Endothelial cell (in vitro differentiated cells): Measurements from ENCODE around the gene FAM131C. TPM values are rescaled to one million over a fixed set of nuclear protein-coding genes. Genes with fewer than 3 reads are reported as not detected.

Experiments
- DNase-seq: peaks from one replicate; pipeline ENCODE4 v3.0.0; 2021; ENCODE audit warnings: low spot score
- H3K27ac Mint-ChIP-seq: one replicate; pipeline ENCODE4 v1.8.0; 2021; ENCODE audit warnings: mixed read lengths, inconsistent platforms; ENCODE audit not compliant: unreplicated experiment
- H3K27me3 Mint-ChIP-seq: one replicate; pipeline ENCODE4 v1.8.0; 2021; ENCODE audit warnings: mild to moderate bottlenecking, moderate library complexity, mixed read lengths, inconsistent platforms; ENCODE audit not compliant: unreplicated experiment
- H3K36me3 Mint-ChIP-seq: one replicate; pipeline ENCODE4 v1.8.0; 2021; ENCODE audit warnings: mild to moderate bottlenecking, low read depth, mixed read lengths, inconsistent platforms; ENCODE audit not compliant: unreplicated experiment
- H3K4me1 Mint-ChIP-seq: one replicate; pipeline ENCODE4 v1.8.0; 2021; ENCODE audit warnings: mild to moderate bottlenecking, mixed read lengths, inconsistent platforms; ENCODE audit not compliant: unreplicated experiment
- H3K4me3 Mint-ChIP-seq: one replicate; pipeline ENCODE4 v1.8.0; 2021; ENCODE audit warnings: mild to moderate bottlenecking, mixed read lengths, inconsistent platforms; ENCODE audit not compliant: unreplicated experiment
- H3K9me3 Mint-ChIP-seq: one replicate; pipeline ENCODE4 v1.8.0; 2021; ENCODE audit warnings: mixed read lengths, inconsistent platforms; ENCODE audit not compliant: unreplicated experiment
- total RNA-seq: library from RNA; stranded (reverse); fragmentation: NEBNext Ultra II Directional; extraction: Animal tissue kit (Norgen Biotek cat#: 25700); gene quantifications from one replicate; pipeline ENCODE4 v1.2.1, GENCODE V29; 2021; ENCODE audit not compliant: unreplicated experiment
- TF ChIP-seq, protein P1 (sequence below): fragments of 200-600 bp; sonication (generic); IDR thresholded peaks from one replicate; pipeline ENCODE4 v1.5.0; 2021; ENCODE audit warnings: antibody characterized with exemption; ENCODE audit not compliant: unreplicated experiment

FAM131C gene
- total RNA-seq, 1 donor from 2014 or later, result 0.56 TPM

DNA sequence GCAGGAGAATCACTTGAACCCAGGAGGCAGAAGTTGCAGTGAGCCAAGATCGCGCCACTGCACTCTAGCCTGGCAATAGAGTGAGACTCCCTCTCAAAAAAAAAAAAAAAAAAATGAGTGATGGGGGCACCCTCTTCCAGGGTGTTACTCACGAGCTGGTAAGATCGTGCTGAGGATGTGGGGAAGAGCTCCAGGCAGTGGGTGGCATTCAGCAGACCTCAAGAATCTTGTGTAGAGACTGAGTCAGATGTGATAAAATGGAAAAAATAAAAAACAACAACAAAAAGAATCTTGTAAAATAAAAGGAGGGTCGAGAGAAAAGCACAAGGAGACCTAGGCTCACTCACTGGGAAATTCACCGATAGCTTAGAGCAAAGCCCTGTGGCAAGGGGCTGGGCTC lies 43.9 kb upstream of the FAM131C start:
- H3K9me3 Mint-ChIP-seq, result no peaks in the 10 kb centered on the region
- peaks cover 10% of the 10 kb centered on the region for H3K4me1 Mint-ChIP-seq
- TF ChIP-seq, protein P1, sequence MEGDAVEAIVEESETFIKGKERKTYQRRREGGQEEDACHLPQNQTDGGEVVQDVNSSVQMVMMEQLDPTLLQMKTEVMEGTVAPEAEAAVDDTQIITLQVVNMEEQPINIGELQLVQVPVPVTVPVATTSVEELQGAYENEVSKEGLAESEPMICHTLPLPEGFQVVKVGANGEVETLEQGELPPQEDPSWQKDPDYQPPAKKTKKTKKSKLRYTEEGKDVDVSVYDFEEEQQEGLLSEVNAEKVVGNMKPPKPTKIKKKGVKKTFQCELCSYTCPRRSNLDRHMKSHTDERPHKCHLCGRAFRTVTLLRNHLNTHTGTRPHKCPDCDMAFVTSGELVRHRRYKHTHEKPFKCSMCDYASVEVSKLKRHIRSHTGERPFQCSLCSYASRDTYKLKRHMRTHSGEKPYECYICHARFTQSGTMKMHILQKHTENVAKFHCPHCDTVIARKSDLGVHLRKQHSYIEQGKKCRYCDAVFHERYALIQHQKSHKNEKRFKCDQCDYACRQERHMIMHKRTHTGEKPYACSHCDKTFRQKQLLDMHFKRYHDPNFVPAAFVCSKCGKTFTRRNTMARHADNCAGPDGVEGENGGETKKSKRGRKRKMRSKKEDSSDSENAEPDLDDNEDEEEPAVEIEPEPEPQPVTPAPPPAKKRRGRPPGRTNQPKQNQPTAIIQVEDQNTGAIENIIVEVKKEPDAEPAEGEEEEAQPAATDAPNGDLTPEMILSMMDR, result no peak
- peak overlapping the region; percentile 26 for H3K27ac Mint-ChIP-seq
- H3K36me3 Mint-ChIP-seq, result peaks cover 3% of the 10 kb centered on the region
- peaks cover 14% of the 10 kb centered on the region for H3K27me3 Mint-ChIP-seq
- DNase-seq, result no peak
- H3K4me3 Mint-ChIP-seq, result no peak overlapping the region

- Mint-ChIP-seq H3K9me3 (no peaks in the 10 kb centered on the region), H3K27me3 (peaks cover 13% of the 10 kb centered on the region), H3K36me3 (no peaks in the 10 kb centered on the region), H3K27ac (peak overlapping the region; percentile 79), H3K4me3 (peak overlapping the region; percentile 32), H3K4me1 (peaks cover 9% of the 10 kb centered on the region)
- TF ChIP-seq, protein P1, result no peak
- no peak for DNase-seq
These were observed 43.2 kb upstream of the FAM131C start for GRCh38 chr1:16116625-16117024.

DNA sequence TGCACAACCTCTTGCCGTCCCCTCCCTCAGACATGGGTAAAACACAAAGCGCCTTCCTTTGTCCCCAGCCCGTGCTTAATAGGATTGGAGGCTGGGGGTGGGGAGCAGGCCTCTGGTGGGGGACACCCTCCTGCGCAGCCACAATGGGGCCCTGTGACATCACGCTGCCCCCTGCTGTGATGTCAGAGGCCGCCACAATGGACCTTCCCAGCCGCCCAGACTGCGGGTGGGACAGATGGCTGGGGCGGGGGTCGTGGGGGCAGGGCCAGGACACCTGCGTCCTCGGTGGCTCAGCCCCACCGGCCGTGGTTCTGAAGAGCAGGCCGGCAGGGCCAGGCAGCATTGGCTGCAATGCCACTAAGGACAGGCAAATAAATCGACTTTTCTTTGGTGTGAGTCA lies 42.6 kb upstream of the FAM131C start:
- no peak for DNase-seq
- no peaks in the 10 kb centered on the region for H3K9me3 Mint-ChIP-seq
- peaks cover 9% of the 10 kb centered on the region for H3K4me1 Mint-ChIP-seq
- no peaks in the 10 kb centered on the region for H3K36me3 Mint-ChIP-seq
- H3K4me3 Mint-ChIP-seq, result no peak overlapping the region
- TF ChIP-seq, protein P1, result no peak
- no peak overlapping the region for H3K27ac Mint-ChIP-seq
- H3K27me3 Mint-ChIP-seq, result peaks cover 14% of the 10 kb centered on the region

- H3K36me3 Mint-ChIP-seq, result no peaks in the 10 kb centered on the region
- H3K27ac Mint-ChIP-seq, result no peak overlapping the region
- TF ChIP-seq, protein P1, result no peak
- H3K4me1 Mint-ChIP-seq, result peaks cover 9% of the 10 kb centered on the region
- H3K4me3 Mint-ChIP-seq, result no peak overlapping the region
- no peaks in the 10 kb centered on the region for H3K9me3 Mint-ChIP-seq
- no peak for DNase-seq
- peaks cover 12% of the 10 kb centered on the region for H3K27me3 Mint-ChIP-seq
These were observed 42.1 kb upstream of the FAM131C start for GRCh38 chr1:16115468-16115983.

DNA sequence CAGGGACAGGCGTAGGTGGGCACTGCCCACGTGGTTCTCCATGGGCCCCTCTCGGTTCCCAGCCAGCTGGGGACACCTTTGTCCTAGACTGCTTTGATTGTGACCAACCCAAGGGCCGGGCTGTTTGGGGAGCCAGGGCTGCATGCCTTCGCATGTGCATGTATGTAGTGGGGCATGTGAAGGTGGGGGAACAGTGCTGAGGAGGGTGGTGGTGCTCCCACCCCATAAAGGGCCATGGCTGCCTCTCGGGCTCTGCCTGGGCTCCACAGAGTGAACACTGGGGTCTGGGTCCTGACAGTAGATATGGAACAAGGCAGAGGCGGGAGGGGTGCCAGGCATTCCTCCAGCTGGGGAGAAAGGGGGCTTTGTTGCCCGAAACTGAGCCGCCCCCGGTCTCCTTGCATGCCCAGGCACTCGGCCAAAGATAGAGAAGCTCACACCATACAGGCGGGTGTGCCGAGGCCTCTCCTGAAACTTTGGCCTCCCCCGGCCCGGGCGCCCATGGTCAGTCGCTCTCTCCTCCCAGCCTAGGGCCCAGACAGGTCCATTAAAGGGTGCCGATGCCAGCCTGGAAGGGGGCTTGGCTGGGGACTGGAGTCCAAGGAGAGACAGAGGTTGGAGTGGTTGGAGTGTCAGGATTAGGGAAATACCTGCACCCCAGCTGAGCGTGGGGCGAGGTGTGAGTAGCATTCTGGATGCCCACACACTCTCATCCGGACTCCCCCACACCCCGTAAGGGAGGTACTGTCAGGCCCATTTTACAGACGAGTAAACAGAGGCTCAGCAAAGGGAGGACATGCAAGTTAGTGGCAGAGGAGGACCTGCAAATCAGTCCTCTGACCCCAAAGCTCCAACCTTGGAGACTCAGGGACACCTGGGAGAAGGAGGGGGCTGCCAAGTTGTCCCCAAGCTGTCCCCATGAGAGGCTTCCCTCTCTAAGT lies 41.3 kb upstream of the FAM131C start:
- Mint-ChIP-seq H3K4me3 (no peak overlapping the region), H3K27ac (no peak overlapping the region), H3K9me3 (no peaks in the 10 kb centered on the region), H3K4me1 (peaks cover 9% of the 10 kb centered on the region), H3K36me3 (peaks cover 6% of the 10 kb centered on the region), H3K27me3 (peaks cover 16% of the 10 kb centered on the region)
- TF ChIP-seq, protein P1, result no peak
- DNase-seq, result no peak
